ENCODE measurements around the gene CERS1.
"Not testable (repeated sequence)": the region's sequence is repeated elsewhere in the genome, so short reads cannot be mapped to it uniquely, and the experiment has no call there.

The CERS1 gene

DNA sequence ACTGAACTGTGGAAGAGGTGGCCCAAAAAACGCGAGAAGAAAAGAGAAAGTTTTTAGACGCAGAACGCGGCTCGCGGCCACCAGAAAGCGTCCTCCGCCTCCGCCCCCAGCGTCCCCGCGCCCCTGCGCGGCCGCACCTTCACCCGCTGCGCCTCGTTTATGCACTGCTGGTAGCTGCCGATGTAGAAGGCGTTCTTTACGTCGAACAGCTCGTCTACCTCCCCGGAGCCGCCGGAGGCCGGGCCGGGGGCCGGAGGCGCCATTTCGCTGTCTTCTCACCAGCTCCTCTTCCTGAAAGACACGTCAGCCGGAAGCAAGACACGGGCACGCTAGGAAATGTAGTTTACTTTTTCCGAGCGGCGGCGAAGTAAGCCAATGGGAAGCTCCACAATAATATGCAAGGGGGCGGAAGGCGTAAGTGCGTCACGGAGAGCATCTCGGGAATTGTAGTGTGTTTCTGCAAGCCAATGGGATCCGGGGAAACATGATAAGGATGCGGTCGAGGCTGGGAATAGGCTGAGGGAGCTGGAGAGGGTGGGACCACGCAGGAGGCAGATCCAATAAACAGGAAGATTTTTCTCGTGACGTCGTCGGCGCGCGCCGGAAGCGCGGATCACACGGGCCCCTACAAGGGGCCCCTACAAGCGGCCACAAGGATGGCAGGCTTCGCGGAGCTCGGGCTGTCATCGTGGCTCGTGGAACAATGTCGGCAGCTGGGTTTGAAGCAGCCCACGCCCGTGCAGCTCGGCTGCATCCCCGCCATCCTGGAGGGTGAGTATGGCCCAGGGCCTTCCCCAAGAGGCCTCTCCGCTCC is 23.3 kb upstream of the CERS1 start, which contains the start of the genes COPE and DDX49:
COPE (minus strand) TSS at position 302 of the 814 bp plus-strand sequence; CDS start at position 263, 39 bp downstream.
DDX49 (plus strand) TSS at position 630 of the 814 bp plus-strand sequence; CDS start at position 657, 27 bp downstream.
- DNase-seq, result peak; percentile 91 to 100 (median 96)

DNA sequence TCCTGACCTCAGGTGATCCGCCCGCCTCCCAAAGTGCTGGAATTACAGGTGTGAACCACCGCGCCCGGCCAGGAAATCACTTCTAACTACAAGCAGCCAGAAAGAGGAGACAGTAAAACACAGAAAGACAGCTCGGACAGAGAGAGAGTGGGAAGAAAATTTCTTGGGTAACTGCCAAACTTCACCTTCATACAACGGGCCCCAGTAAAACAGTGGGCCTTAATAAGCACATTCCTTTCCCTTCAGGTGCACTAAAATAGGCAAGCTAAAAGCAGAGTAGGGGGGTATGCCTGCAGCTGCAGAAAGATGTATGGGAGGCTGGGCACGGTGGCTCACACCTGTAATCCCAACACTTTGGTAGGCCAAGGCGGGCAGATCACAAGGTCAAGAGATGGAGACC is 21.6 kb upstream of the CERS1 start:
- not testable (repeated sequence) for DNase-seq

DNA sequence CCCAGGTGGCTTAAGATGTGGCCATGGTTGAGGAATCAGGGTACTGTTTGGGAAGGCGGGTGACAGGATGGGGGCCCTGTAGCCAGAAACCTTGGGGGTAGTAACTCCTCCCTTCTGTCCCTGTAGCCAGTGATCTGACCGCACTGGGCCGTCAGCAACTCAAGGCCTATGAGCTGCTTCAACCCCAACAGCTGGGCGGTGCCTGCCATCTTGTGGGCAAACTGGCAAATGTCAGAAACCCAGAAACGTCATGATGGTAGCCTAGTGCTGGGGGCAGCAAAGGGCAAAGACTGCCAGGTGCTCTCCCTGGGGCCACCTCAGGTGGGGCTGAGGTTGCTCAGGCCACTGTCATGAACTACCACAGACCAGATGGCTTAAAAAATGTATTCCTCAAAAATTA is 19.7 kb upstream of the CERS1 start:
- peak in 2 of 5 donors; percentile 16 to 26 for DNase-seq

DNA sequence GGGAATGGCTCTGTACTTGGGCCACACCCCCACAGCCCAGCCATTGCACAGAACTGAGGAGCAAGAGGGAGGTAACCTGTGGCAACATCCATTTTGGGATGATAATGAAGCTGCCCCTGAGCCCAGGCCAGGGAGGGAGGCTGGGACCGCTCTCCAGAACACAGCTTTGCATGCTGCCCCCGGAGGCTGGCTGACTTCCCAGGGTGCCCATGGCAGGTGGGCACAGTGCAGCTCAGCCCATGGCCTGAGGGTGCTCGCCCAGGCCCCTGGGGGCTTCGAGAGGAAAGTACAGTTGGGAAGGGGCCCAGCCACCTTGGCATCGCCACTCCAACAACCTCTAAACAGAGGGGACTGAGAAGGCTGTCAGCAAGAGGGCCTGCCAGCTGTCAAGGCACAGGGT is 17.5 kb upstream of the CERS1 start:
- DNase-seq, result no peak

DNA sequence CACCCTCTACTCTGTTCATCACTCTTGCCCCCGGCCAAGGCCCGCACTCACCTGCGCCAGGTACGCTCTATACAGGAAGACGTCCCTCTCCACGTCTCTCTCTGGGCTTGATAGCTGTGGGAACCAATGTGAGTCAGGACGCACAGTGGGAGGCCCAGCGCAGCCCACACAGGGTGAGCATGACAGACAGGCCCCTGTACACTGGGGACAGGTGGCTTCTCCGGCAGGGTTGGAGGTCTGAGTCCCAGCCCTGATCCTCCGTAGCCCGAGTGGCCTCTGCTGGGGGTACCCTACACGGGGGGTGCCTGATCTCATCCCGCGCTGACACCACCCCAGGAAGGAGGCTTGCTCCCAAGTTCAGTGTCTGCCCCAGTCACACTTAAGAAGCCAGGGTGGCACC is 17.0 kb upstream of the CERS1 start:
- DNase-seq, result no peak

DNA sequence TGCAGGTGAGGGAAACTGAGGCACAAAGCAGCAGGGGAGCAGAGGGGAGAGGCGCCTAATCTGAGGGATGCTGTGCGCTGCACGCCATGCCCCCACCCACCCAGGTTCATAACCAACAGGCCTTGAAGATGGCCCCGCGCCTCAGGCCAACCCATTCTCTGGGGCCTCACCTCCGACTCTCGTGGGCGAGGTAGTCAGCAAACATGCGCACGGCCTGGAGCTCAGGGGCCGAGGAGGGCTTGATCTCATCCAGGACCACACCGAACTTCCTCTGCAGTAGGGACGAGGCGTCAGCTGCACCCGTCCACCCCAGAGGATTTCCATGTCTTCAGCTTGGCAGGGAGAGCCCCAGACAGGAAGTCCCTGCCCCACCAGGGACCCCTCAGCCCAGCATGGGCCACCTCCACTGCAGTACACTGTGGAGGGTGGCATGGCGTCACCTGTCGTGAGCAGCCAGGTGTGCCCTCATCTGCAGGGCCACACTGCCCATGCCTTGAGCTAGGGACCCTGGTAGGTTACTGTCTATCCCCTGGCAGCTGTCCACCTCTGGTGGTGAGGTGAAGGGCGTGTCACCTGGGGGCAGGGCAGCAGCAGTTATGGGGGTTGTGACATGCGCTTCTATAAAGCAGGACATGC is 15.0 kb upstream of the CERS1 start:
- DNase-seq, result peak in 1 of 5 donors; percentile 10

DNA sequence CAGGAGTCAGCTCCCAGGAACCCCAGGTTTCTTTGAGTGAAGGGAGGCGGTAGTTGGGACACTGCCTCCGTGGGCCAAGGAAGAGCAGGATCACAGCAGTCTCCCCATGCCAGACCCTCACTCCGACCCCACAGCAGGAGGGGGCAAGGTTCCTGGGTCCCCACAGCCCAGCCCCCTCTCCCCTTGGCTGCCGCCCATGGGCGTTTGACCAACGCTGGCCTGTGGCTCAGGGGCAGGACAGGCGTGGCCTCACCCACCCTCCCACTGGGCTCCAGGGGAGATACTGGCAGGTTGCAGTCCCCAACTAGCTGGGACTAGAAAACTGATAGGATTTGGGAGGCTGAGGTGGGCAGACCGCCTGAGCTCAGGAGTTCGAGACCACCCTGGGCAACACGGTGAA is 14.1 kb upstream of the CERS1 start:
- no peak for DNase-seq

DNA sequence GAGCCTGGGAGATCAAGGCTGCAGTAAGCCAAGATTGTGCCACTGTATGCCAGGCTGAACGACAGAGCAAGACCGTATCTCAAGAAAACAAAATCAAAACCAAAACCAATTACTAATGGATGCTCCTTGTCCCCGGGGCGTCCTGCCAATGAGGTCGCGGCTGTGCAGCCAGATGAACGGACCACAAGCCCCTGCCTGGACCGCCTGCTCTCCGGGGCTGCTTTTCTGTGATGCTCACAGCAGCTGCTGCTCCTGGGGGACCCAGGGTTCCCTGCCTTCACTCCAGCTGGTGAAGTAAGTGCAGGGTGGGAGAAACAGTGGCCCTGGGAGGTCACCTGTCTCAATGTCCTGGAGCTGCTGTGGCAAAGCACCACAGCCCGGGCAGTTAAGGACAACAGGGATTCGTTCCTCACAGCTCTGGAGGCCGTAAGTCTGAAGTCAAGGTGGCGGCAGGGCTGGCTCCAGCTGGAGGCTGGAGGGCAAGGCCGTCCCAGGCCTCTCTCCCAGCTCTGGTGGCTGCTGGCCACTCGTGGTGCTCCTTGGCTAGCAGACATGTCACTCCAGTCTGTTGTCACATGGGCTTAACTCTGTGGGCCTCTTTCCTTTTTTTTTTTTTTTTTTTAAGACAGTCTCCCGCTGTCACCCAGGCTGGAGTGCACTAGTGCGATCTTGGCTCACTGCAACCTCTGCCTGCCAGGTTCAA is 13.1 kb upstream of the CERS1 start:
- DNase-seq, result no peak

DNA sequence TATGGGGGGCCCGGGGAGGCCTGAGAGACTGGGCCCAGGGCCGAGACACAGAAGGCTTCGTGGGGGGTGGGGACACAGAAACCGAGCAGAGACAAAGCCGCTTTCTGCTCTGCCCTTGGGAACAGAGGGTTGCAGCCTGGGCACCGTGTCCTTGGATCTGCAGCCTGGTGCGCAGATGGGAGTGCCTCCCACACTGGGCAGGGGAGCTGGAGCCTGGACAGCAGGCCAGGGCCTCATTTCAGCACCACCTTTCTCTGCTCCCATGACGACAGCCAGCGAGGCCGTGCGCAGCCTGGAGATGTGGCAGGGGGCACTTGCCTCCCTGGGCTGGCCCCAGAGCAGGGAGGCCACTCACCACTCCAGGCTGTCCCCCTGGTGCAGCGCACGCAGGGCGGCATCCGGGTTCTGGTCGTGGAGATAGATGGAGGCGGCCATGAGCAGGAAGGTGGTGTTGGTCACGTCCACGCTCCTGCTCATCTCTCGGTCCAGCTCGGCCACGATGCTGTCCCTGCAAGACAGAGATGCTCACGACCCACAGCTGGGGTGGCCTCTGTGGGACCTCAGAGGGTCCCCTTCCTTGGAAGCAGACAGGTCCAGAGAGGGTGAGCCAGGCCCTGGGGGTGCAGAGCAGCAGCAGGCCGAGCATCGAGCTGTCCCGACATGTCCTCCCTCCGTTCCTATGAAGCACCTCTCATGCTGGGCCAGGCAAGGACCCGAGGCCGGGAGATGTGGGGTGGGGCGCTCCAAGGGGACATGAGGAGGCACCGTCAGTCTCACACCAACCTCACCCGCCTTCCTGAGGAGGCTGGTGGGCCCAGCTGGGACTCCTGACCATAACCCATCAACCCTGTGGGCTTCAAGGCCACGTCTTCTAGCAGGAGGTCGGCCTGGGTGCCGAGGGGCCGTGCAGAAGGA is 10.9 kb upstream of the CERS1 start:
- DNase-seq, result peak in 1 of 5 donors; percentile 8

DNA sequence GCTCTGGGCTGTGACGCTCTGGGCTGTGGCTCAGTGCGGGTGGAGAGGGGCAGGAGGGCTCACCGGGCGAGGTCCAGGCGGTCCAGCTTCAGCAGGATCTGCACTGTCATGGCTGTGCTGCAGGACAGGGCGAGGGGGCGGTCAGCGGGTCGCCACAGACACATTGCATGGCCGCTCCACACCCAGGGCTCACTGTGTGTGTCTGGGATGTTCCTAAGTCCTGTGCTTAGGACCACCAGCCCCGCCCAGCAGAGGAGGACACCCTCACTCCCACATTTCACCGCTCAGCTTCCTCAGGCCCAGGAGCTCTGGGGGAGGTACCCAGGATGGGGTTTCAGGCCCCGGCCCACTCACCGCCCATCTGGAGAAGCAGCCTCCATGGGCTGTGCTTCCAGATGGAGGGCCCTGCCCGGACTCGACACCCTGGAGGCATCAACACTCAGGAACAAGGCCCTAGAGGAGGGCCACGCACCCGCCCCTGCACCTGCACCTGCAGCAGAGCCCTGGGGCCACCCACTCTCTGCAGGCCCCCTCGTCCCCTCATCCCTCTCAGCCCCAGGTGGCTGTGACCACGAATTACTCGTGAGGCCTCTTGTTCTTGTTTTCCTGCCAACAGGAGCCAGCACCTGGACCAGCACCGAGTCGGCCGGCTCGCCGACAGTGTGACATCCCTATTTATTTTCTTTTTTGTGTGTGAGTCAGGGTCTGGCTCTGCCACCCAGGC is 9.7 kb upstream of the CERS1 start:
- no peak for DNase-seq

DNA sequence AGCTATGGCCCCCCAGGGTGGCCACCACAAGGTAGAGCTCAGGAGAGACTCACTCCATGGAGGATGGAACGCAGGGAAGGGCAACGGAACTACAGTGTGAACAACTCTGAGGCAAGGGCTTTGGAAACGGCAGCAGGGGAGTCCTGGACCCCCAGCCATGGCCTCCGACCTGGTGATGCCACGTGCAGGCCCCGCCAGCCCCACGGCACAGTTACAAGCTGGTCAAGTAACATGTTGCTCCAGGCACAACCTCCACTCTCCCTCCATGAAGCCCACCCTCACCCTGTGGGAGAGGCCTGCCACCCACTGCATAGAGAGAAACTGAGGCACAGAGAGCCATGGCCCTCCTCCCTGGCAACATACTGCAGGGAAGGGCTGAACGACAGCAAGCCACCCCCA is 9.1 kb upstream of the CERS1 start:
- DNase-seq, result peak in 1 of 5 donors; percentile 11

DNA sequence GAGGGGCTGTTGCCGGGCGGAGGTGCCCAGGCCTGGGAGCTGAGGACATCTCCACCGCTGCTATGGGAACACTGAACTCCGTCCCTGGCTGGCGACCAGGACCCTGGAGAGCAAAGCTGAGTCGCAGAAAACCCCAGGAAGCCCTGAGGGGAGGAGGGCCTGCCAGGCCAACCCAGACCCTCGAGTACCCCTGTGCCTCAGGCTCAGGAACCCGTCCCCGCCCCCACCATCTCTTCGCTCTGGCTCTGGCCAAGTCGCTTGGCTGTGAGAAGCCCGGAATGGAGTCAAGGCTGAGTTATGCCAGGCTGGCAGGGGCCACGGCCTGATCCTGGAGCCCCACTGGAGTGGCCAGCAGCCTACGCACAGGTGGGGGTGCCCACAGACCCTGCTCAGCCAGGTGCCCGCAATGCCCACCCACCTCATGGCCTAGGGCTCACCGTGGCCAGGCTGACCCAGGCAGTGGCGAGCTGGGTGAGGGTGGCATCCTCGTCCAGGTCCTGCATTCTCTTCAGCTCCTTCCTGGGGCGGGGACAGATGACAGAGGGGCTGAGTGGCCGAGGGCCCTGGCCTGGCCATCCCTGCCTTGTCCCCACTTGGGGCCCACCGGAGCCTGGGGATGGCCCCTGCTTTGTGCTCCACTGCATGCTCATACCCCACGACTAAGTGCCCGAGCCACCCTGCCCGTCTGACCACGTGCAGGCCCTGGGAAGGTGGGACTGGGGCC is 8.5 kb upstream of the CERS1 start:
- DNase-seq, result peak in 1 of 5 donors; percentile 8

DNA sequence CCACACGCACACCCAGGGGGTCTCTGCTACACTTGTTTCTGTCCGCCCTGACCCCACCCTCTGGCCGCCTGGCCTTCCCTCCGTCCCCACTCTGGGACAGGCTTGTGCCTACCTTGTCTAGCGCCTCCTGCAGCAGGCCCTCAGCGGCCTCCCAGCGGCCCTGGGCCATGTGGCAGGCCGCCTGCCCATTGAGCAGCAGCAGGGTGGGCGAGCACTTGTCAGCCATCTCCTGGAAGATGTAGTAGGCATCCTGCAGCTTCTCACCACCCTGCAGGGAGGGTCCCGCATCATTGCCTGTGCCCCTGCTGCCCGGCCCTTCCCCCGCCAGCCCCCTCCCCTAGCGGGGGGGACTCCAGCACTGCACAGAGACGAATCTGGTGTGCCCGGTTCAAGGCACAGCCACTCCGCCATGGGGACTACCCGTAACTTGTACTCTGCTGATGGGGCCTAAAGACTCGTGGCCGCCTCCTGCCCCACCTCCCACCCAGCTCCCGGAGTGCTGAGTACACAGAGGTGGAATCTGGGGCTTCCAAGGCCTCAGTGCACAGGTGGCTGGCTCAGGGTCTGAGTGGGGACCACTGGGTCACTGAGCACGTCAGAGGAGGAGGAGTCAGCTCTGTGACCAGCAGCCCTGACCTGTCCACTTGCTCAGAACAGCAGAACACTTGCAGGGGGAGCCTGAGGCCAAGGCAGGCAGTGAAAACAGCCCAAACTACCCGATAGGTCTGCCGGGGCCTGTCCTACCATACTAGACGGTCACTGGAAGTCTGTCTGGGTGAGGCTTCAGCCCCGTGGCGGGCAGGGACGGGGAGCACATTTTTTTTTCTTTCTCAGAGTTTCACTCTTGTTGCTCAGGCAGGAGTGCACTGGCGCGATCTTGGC is 7.4 kb upstream of the CERS1 start:
- peak in 1 of 5 donors; percentile 10 for DNase-seq

DNA sequence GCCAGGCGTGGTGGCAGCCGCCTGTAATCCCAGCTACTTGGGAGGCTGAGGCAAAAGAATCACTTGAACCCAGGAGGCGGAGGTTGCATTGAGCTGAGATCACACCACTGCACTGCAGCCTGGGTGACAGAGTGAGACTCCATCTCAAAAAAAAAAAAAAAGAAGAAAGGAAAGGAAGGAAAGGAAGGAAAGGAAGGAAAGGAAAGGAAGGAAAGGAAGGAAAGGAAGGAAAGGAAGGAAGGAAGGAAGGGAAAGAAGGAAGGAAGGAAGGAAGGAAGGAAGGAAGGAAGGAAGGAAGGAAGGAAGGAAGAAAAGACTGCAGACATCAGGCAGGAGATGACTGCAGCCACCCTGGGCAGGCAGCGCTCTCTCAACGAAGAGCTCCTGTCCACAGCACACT is 6.6 kb upstream of the CERS1 start:
- DNase-seq, result not testable (repeated sequence)

DNA sequence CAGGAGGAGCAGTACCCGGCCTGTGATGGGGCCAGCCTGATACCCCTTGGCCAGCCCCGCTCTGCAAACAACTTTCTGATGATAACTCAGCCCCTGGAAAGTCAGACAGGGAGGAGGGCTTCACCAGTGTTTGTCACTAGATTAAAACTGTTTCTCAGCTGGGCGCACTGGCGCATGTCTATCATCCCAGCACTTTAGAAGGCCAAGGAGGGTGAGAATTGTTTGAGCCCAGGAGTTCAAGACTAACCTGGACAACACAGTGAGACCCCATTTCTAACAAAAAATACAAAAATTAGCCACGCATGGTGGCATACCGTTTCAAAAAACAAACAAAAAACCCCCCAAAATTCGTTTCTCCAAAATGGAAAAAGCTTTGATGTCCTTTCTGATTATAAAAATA is 5.5 kb upstream of the CERS1 start:
- DNase-seq, result no peak

DNA sequence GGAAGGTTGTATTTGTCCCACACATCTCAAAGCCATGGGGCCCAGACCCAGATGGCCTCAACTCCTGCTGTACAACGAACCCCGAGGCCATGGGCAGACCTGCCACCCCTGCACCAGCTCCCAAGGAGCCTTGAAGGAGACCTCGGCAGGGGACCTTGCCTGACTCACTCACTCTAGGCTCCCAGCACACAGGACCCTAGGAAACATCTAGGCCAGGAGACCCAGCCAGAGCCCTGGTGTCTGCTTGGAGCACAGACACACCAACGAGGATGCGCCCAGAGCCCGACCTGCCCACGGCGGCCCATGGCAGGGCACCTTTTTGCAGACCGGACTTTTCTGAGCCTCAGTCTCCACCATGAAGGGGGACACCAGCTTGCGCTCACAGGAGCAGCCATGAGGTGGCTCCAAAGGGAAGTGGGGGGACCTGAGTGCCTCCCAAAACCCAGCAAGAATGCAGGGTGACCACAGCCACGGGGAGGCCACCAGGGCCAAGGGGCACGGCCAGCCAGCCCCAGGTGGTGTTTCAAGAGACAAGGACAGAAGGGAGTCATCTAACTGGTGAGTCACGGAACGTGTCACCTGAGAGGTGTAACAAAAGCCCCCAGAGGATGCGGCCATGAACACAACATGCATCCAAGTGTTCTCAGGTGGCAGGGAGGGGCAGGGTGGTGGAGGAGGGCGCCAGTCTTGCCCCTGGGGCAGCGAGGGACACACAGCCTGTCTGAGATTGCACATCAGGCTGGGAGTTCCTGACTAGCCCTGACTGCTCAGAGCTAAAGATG is 4.9 kb upstream of the CERS1 start:
- DNase-seq, result no peak

DNA sequence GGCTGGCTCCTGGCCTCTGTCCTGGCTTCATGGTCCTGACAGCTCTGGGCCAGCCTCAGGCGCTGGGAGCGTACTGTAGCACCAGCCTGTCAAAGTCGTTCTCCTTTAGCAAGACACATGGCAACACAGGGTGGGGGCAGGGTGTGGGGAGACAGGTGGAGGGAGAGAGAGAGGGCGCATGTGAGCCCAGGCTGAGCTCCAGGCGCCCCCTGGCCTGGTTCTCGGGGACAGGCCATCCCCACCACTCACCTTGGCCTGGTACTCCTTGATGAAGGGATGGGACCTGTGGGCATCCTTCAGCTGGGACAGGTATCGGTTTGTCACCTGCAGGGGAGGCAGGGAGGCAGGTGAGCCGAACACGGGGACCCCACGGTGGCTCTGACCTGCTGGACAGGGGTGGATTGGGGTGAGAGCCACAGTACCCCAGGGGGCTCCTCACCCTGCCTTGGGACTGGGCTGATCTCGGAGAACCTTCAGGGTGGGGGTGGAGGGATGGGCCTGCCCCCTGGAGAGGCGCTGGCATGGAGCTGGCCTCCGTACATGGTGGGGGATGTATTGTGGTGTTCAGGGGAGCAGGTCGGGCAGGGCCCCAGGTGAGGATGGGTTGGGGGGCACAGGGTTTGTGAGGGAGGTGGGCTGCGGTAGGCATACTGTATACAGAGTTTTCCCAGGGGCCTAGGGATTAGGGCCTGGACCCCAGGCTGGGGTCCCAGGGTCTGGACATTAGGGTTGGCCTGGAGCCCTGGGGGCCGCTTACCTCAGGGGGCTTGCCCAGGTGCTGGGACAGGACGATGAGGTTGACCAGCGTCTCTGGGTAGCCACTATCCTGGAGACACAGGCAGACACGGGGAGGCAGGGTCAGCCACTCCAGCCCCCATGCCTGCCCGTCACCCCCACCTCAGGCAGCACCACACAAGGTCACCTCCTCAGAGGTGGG is 3.9 kb upstream of the CERS1 start:
- DNase-seq, result no peak
